Panc1 (cell line): ENCODE measurements around the gene ABCA6.

Experiments
- CTCF ChIP-seq: fragments of 450-650 bp; IDR thresholded peaks from 2 replicates; pipeline ENCODE4 v1.5.1; 2017; ENCODE audit warnings: mild to moderate bottlenecking
- REST ChIP-seq, 2 experiments: IDR thresholded peaks; 2 replicates each; pipeline ENCODE4 v1.6.1; 2011 to 2012; ENCODE audit warnings: low read depth in 2 of 2, control low read depth in 1 of 2, low read length in 1 of 2, mild to moderate bottlenecking in 1 of 2, moderate library complexity in 1 of 2; ENCODE audit not compliant: insufficient read depth in 1 of 2
- TCF7L2 ChIP-seq: IDR thresholded peaks from 2 replicates; pipeline ENCODE4 v1.6.1; 2011; ENCODE audit warnings: mild to moderate bottlenecking, low read depth, low read length, inconsistent platforms

- TF ChIP-seq CTCF (no peak), TCF7L2 (no peak), REST (IDR thresholded peaks at IDR 0.05; ENCODE audit: insufficient read depth in 1 of 2, low read depth in 2 of 2, low read length in 1 of 2) (no peak)
Observed at GRCh38 chr17:69175625-69176456, 34.1 kb upstream of the ABCA6 start.
